H7 (cell line): ENCODE measurements around the gene LYST. TPM values are rescaled to one million over a fixed set of nuclear protein-coding genes. Genes with fewer than 3 reads are reported as not detected.
"Not testable (repeated sequence)": the region's sequence is repeated elsewhere in the genome, so short reads cannot be mapped to it uniquely, and the experiment has no call there.

ENCODE experiments used
- DNase-seq: peaks from one replicate; pipeline ENCODE4 v3.0.0; 2012
- H3K27me3 ChIP-seq: 2 replicates; pipeline ENCODE4 v1.6.0; 2011; ENCODE audit warnings: mild to moderate bottlenecking, low read length; ENCODE audit not compliant: control insufficient read depth, insufficient read depth
- H3K36me3 ChIP-seq: replicated peaks from 2 replicates; pipeline ENCODE4 v1.5.1; 2011; ENCODE audit warnings: low read length; ENCODE audit not compliant: control insufficient read depth, insufficient read depth
- H3K4me3 ChIP-seq: 2 replicates; pipeline ENCODE4 v1.5.1; 2011; ENCODE audit warnings: low read depth, mild to moderate bottlenecking, control low read depth, low read length, moderate library complexity; ENCODE audit not compliant: insufficient read depth
- total RNA-seq: library from RNA; depleted of rRNA; stranded (reverse); fragments of >200 nt; shearing (Covaris generic); gene quantifications from 2 replicates; pipeline ENCODE4 v1.2.3, GENCODE V29; 2014

The LYST gene
- total RNA-seq, 1 experiment from 2014 or later: 3.4 TPM

DNA sequence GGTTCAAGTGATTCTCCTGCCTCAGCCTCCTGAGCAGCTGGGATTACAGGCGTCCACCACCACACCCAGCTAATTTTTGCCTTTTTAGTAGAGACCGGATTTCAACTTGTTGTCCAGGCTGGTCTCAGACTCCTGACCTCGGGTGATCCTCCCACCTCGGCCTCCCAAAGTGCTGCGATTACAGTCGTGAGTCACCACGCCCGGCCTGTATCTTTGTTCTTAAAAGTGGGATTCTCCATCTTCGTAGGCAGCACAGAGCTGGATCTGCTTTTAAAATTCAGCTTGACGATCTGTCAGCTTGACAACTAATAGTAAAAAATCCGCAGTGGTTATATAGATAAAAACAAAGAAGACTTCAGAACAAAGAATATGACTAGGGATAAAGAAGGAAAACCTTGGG lies 214.3 kb downstream of the LYST start:
- no peaks in the 10 kb centered on the region for H3K36me3 ChIP-seq
- H3K4me3 ChIP-seq: no peak overlapping the region
- peaks cover 22% of the 10 kb centered on the region; the same call in 1 of the 2 replicates for H3K27me3 ChIP-seq
- no peak for DNase-seq

DNA sequence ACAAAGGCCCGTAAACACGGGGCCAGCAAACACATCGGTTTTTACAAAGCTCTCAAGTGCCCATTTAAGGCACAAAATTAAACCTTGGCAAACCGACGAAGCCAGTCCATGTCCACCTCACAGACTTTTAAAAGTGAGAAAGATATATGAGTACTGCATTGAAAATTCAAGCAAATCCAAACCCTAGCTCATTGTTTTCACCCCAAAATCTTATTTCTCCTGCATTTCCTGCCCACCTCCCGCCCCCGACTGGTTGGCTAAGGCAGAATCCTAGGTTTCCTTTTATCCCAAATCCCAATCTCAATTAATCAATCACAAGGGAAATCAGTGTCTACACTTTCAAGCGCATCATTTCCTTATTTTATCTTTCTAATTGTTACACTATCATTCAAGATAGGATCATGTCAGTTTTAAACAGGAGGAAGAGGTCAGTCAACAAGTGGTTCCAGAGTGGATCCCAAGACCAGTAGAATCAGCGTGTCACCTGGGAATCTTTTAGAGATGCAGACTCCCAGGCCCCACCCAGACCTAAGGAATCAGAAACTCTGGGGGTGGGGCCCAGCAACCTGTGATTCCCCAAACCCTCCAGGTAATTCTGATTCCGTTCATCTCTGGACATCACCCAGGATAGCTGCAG lies 215.4 kb downstream of the LYST start:
- Histone ChIP-seq H3K36me3 (no peaks in the 10 kb centered on the region), H3K27me3 (peaks cover 22% of the 10 kb centered on the region; the same call in 1 of the 2 replicates), H3K4me3 (peak overlapping the region; percentile 77)
- DNase-seq: no peak

DNA sequence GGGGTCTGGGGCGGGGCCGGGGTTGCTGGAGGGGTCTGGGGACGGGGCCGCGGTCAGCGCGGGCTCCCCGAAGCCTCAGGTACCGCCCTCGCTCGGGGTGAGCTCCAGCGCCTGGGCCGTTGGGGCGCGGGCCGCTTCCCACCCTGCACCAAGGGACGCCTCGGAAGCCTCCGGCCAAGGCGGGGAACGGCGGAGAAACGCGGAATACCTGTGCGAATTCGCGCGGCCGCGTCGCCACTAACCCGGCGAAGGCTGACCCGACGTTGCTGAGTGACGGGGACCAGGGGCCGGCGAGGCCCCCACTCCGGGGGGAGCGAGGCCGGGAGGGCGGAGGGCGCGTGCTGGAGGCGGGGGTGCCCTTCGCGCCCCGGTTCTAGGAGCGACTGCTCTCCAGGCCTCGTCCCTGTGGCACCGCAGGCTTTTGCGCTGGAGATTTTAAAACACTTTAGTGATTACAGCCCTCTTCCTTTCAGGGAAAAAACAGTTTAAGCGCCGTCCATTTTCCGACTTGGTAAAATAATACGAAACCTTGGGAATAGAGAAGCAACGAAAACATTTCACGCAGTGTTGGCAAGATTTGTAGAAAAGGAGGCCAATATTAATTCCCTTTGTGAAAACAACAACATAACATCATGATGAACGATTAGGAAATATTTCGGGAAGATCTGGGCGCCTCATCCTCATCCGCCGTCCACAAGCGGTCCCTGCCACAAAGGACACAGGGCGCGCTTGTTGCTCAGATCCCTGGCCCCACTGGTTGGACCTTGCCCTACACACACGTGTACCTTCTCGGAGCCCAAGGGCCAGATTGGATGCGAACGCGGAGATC lies 216.2 kb downstream of the LYST start:
- peak; percentile 95 for DNase-seq
- Histone ChIP-seq H3K27me3 (peaks cover 22% of the 10 kb centered on the region; the same call in 1 of the 2 replicates), H3K36me3 (no peaks in the 10 kb centered on the region), H3K4me3 (peak overlapping the region; percentile 77)

DNA sequence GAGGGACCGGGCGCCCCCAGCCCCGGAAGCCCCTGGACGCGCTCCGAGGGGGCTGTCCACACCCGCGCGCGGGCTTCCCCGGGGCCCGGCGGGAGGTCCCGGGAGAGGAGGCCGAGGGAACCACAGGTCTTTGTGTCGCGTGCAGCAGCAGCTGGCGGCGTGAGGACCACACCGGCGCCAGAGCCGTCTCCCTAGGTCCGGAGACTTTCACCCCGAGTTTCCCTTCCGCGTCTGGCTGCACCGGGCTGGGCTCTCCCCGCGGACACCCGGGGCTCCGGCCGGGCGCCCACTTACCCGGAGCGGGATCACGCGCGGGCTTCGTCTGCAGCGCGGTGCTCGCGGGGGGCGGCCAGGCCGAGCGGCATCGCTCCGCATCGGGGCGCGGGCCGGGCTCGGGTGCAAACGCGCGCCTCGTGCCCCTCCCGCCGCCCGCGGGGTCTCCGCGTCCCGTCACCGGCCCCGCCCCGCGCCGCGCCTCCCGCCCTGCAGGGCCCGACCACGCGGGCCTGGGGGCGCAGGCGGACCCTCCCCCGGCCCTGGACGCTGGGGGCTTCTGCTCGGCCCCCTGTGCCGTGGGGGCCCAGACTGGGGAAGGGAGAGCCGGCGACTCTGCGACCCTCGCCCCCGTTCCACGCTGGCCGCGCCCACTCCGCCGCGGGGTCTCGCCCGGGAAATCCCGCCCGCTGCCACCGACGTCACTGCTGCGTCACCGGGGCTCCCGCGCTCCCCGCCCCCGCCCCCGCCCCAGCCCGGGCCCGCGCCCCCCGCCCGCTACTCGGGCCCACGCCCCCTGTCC lies 217.1 kb downstream of the LYST start, which contains the start of gene GNG4:
Gene GNG4, minus strand, starts transcription at position 417 of the 796 bp plus-strand sequence. CDS start 65,946 bp downstream, outside the sequence.
- Histone ChIP-seq H3K4me3 (peak within 1 kb of the TSS; percentile 77), H3K27me3 (peaks cover 22% of the 10 kb centered on the region; the same call in 1 of the 2 replicates), H3K36me3 (no peaks in the 10 kb centered on the region)
- peak; percentile 95 for DNase-seq

DNA sequence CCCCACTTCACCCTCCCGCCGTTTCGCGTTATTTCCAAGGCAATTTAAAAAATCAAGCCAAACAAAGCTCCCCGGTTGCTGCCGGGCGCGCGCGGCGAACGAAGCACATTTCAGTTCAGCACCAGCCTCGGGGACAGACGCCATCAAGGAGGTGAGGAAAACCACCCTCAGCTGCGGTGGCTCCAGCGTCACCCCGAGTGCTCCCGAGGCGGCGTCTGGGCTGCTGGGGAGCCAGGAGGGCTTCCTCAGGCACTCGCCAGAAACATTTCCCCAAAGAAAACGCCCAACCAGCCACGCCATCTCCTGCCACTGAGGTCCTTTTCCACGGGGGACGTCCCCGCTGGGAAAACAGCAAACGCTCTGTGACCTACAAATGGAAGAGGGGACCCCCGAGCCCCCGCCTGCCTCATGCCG lies 217.7 kb downstream of the LYST start:
- H3K27me3 ChIP-seq: peaks cover 22% of the 10 kb centered on the region; the same call in 1 of the 2 replicates

DNA sequence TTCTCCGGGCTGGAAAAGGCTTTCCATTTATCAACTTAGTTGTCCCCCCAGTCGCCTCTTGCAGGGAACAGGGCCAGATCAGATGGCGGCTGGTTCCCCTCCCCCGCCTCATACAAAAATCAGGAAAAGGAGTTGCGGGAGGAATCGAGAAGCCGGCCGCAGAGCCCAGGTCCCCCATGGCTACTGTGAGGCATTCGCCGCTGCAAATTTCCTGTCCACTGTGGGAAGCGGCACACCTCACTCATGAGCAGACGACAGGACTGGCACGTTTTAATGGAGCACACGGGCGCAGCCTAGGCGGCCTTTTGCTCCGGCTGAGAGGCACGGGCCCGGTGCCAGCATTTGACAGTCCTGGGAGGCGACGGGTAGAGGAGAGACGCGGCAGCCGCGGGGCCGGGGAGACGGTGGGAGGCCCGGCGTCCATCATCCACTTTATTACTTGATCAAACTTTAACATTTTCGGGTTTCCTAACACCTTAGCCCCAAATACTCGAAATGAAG lies 218.2 kb downstream of the LYST start:
- peak overlapping the region; percentile 72 for H3K4me3 ChIP-seq
- H3K27me3 ChIP-seq: peaks cover 22% of the 10 kb centered on the region; the same call in 1 of the 2 replicates
- no peaks in the 10 kb centered on the region for H3K36me3 ChIP-seq
- peak; percentile 75 for DNase-seq

More for the DNA sequence above, 217.7 kb downstream of the LYST start:
- Histone ChIP-seq H3K4me3 (peak overlapping the region; percentile 72), H3K36me3 (no peaks in the 10 kb centered on the region)
- DNase-seq: peak; percentile 90

DNA sequence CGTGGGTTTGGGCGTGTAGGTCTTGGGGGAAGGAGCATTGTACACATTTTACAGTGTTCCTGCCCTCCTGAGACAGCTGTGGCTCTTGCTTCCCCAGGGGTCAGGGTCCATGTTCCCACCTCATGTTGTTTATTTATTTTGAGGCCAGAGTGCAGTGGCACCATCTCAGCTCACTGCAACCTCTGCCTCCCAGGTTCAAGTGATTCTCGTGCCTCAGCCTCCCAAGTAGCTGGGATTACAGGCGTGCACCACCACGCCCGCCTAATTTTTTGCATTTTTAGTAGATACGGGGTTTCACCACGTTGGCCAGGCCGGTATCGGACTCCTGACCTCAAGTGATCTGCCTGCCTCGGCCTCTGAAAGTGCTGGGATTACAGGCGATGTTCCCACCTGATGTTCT lies 219.2 kb downstream of the LYST start:
- not testable (repeated sequence) for H3K36me3 ChIP-seq, H3K4me3 ChIP-seq, DNase-seq
- peaks cover 22% of the 10 kb centered on the region; the same call in 1 of the 2 replicates for H3K27me3 ChIP-seq

DNA sequence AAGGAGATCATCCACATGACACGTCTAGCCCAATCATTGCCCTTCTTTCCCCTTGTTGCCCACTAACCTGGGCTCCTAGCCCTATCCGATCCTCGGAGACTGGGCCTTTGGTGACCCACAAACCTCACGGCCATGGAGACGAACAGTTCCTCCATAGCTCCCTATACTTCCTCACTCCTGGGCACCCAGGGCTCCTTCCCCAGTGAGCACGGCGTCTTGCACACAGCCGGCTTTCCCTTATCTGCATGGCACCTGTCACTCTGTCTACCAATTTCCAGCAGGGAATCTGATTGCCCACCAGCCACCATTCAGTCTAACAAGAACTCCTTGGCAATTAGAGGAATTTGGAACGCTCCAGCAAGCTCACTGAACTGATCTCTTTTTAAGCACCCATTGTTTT lies 220.2 kb downstream of the LYST start:
- no peak overlapping the region for H3K4me3 ChIP-seq
- H3K27me3 ChIP-seq: peaks cover 22% of the 10 kb centered on the region; the same call in 1 of the 2 replicates
- no peak for DNase-seq
- no peaks in the 10 kb centered on the region for H3K36me3 ChIP-seq

DNA sequence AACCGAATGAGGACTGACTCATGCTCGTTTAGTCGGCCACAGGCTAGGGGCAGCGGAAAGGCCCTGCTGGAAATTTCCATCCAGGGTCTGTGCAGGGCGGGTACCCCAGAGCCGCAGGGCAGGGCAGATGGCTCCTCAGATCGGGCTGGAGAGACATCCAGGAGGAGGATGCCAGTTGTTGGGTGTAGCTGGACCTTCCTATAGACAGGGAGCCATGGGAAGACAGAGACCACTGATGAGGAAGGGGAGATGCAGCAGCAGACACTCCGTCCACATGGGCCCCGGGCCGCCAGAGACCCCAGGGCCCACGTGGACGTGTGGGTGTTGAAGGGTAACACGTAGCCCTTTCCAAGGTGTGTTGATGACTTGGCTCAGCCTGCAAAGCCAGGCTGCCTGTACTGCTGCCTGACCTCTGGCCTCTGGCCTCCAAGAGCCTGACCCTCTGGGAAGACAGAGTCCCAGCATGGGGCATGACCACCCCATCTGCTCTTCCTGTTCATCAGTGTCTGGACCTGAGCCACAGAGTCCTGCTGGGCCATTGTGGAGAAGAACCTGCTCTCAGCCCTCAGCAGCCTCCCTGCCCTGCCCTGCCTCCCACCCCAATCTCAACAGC lies 221.9 kb downstream of the LYST start:
- Histone ChIP-seq H3K27me3 (peaks cover 11% of the 10 kb centered on the region; the same call in 1 of the 2 replicates), H3K4me3 (no peak overlapping the region), H3K36me3 (no peaks in the 10 kb centered on the region)
- no peak for DNase-seq

DNA sequence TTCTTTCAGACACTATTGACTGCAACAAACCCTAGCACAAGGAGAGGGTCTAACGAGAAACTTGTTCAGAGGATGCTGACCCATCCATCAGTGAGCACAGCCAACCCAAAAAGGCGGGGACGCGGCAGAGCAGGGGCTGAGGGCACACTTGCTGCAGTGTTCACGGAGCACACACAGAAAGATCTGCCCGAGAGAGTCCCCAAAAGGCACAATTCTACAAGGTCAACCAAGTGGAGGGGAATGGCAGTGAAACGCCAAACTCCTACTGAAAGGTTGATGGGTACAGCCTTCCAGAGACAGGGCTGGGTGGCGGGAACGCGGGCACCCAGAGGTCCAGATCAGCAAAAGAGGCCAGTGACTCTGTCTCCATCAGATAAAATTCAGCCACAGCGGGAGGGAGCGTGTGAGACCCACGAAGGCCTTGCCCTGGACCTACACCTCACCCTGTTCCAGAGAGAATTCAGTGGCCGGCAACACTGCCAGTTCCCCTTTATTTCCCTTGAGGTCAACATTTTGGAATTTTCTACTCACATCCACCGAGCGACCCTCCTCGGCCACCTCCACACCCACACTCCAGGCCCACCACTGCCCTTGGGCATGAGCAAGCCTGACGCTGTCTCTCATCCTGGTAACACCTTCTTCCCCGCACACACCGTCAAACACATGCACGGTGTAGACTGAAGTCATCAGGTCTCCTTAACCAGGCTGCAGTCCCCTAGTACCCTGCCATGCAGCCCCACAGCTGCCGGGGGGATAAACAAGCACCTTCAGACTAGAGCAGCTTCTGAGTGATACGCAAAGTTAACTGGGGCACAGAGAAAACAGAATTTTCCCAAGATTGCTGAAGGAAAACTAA lies 222.6 kb downstream of the LYST start:
- no peak overlapping the region for H3K4me3 ChIP-seq
- peaks cover 7% of the 10 kb centered on the region; the same call in 1 of the 2 replicates for H3K27me3 ChIP-seq
- no peak for DNase-seq
- H3K36me3 ChIP-seq: no peaks in the 10 kb centered on the region

DNA sequence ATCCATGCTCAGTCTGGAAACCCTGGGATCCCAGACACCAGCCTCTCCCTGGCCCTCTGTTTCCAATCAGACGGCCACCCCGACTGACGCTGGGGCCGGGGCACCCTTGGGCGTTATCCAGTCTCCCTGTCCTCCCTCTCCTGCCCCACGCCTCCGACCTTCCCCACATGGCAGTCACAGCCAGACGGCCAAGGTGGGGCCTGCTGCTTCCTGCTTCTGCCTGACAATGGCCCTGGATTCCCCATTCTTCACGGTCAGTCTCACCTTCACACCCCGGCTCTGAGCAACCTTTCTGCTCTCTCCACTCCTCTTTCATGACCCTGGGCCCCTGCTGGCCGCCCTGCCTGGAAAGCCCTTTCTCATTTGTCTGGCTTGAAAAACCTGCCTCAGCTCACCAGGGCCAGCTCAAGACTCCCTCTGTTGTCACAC lies 223.7 kb downstream of the LYST start:
- H3K27me3 ChIP-seq: peaks cover under 1% of the 10 kb centered on the region; the same call in 1 of the 2 replicates
- H3K4me3 ChIP-seq: no peak overlapping the region
- DNase-seq: peak; percentile 80
- H3K36me3 ChIP-seq: no peaks in the 10 kb centered on the region

DNA sequence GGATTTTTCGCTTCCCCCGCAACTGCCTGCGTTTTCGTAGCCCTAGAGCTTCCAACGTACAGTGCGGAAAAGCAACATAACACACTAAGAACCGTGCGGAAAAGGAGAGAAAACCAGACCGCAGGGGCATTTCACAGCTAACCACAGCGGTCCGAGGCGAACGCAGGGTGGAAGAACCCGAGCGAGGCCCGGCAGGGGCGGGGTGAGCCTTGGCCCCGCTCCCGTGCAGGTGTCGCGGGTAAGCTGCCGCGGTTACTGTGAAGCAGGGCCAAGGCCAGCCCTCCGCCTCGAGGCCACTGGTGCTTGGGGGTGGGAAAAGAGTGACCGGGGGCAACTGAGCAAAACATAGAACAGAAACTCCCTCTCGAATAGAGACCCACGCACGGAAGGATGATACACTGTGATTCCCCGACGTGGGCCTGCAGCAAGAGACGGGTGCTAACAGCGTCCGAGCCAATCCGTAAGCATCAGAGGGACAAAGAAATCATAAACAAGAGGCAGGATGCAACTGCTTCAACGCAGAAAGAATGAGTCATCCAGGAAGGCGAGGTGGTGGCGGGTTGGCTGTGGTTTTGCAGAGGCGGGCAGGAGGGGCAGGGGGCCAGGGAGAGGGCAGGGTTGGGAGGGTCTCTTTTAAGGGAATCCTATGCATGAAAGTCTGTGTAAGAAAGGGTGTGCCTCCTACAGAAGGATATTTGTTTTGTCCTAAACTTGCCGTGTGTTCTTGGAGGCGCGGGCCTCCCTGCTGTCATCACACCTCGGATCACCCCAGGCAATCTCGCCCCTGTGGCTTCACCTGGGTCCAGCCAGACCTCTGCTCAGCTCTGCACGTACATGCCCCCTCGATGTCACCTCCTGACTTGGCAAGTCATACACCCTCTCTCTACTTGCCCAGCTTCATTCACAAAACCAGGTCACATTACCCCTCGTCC lies 224.4 kb downstream of the LYST start:
- DNase-seq: peak; percentile 81
- no peaks in the 10 kb centered on the region for H3K27me3 ChIP-seq
- H3K36me3 ChIP-seq: no peaks in the 10 kb centered on the region
- H3K4me3 ChIP-seq: no peak overlapping the region
